ENCODE results near the gene IMMP2L.

Gene IMMP2L

GRCh38 chr7:111229181-111229740, 333.0 kb downstream of the IMMP2L start:
- Histone ChIP-seq H3K9me3 (ENCODE audit: insufficient read depth, low read length) (no peaks in the 10 kb centered on the region), H3K36me3 (ENCODE audit: low read length) (no peaks in the 10 kb centered on the region), H4K20me1 (ENCODE audit: low read depth, low read length) (no peaks in the 10 kb centered on the region), H3K9ac (ENCODE audit: low read length) (no peak overlapping the region), H3K27me3 (ENCODE audit: low read length) (no peaks in the 10 kb centered on the region), H2AFZ (ENCODE audit: low read depth, low read length, severe bottlenecking) (no peak overlapping the region), H3K79me2 (ENCODE audit: insufficient read depth, low read length) (no peaks in the 10 kb centered on the region), H3K4me2 (ENCODE audit: low read depth, low read length, poor library complexity, severe bottlenecking) (no peak overlapping the region), H3F3A (ENCODE audit: insufficient read depth) (no peaks in the 10 kb centered on the region), H3K9me2 (replicated peaks; ENCODE audit: insufficient read depth, low read length) (no peaks in the 10 kb centered on the region), H3K27ac (ENCODE audit: low read depth, low read length) (no peak overlapping the region), H3K4me3 (ENCODE audit: insufficient read depth, low read length, poor library complexity, severe bottlenecking) (no peak overlapping the region)
- TF ChIP-seq EZH2phosphoT487 (conservative IDR thresholded peaks at IDR 0.05; ENCODE audit: low read length), result no peak
- TF ChIP-seq, protein P1, sequence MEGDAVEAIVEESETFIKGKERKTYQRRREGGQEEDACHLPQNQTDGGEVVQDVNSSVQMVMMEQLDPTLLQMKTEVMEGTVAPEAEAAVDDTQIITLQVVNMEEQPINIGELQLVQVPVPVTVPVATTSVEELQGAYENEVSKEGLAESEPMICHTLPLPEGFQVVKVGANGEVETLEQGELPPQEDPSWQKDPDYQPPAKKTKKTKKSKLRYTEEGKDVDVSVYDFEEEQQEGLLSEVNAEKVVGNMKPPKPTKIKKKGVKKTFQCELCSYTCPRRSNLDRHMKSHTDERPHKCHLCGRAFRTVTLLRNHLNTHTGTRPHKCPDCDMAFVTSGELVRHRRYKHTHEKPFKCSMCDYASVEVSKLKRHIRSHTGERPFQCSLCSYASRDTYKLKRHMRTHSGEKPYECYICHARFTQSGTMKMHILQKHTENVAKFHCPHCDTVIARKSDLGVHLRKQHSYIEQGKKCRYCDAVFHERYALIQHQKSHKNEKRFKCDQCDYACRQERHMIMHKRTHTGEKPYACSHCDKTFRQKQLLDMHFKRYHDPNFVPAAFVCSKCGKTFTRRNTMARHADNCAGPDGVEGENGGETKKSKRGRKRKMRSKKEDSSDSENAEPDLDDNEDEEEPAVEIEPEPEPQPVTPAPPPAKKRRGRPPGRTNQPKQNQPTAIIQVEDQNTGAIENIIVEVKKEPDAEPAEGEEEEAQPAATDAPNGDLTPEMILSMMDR (IDR thresholded peaks at IDR 0.05; ENCODE audit: insufficient read depth, low read length, poor library complexity, severe bottlenecking), result no peak

GRCh38 chr7:111228437-111228836, 333.9 kb downstream of the IMMP2L start:
- Histone ChIP-seq H3K79me2 (ENCODE audit: insufficient read depth, low read length) (no peaks in the 10 kb centered on the region), H4K20me1 (ENCODE audit: low read depth, low read length) (no peaks in the 10 kb centered on the region), H3K9me3 (ENCODE audit: insufficient read depth, low read length) (no peaks in the 10 kb centered on the region), H3K36me3 (ENCODE audit: low read length) (no peaks in the 10 kb centered on the region), H3F3A (ENCODE audit: insufficient read depth) (no peaks in the 10 kb centered on the region), H3K9me2 (replicated peaks; ENCODE audit: insufficient read depth, low read length) (no peaks in the 10 kb centered on the region), H3K4me2 (ENCODE audit: low read depth, low read length, poor library complexity, severe bottlenecking) (no peak overlapping the region), H3K9ac (ENCODE audit: low read length) (no peak overlapping the region), H3K4me3 (ENCODE audit: insufficient read depth, low read length, poor library complexity, severe bottlenecking) (no peak overlapping the region), H3K27me3 (ENCODE audit: low read length) (no peaks in the 10 kb centered on the region), H3K27ac (ENCODE audit: low read depth, low read length) (no peak overlapping the region), H2AFZ (ENCODE audit: low read depth, low read length, severe bottlenecking) (no peak overlapping the region)
- TF ChIP-seq, protein P1 (IDR thresholded peaks at IDR 0.05; ENCODE audit: insufficient read depth, low read length, poor library complexity, severe bottlenecking), result no peak
- no peak for TF ChIP-seq EZH2phosphoT487 (conservative IDR thresholded peaks at IDR 0.05; ENCODE audit: low read length)

- H3K9me2 ChIP-seq (replicated peaks; ENCODE audit: insufficient read depth, low read length), result no peaks in the 10 kb centered on the region
- no peaks in the 10 kb centered on the region for H4K20me1 ChIP-seq (ENCODE audit: low read depth, low read length)
- no peak overlapping the region for H3K4me3 ChIP-seq (ENCODE audit: insufficient read depth, low read length, poor library complexity, severe bottlenecking)
- no peak overlapping the region for H3K27ac ChIP-seq (ENCODE audit: low read depth, low read length)
- TF ChIP-seq, protein P1 (IDR thresholded peaks at IDR 0.05; ENCODE audit: insufficient read depth, low read length, poor library complexity, severe bottlenecking), result no peak
- no peak for TF ChIP-seq EZH2phosphoT487 (conservative IDR thresholded peaks at IDR 0.05; ENCODE audit: low read length)
- no peaks in the 10 kb centered on the region for H3K36me3 ChIP-seq (ENCODE audit: low read length)
- H3K27me3 ChIP-seq (ENCODE audit: low read length), result no peaks in the 10 kb centered on the region
- no peaks in the 10 kb centered on the region for H3K79me2 ChIP-seq (ENCODE audit: insufficient read depth, low read length)
- no peak overlapping the region for H3K9ac ChIP-seq (ENCODE audit: low read length)
- H2AFZ ChIP-seq (ENCODE audit: low read depth, low read length, severe bottlenecking), result no peak overlapping the region
- no peak overlapping the region for H3K4me2 ChIP-seq (ENCODE audit: low read depth, low read length, poor library complexity, severe bottlenecking)
- H3F3A ChIP-seq (ENCODE audit: insufficient read depth), result no peaks in the 10 kb centered on the region
- H3K9me3 ChIP-seq (ENCODE audit: insufficient read depth, low read length), result no peaks in the 10 kb centered on the region
Observed at GRCh38 chr7:111226800-111227199, 335.5 kb downstream of the IMMP2L start.

All from SU-DHL-6 (cell line).